K562 (cell line): ENCODE measurements around the gene PPP1R12B. TPM values are rescaled to one million over a fixed set of nuclear protein-coding genes. Genes with fewer than 3 reads are reported as not detected.

Experiments
- ATAC-seq: fragments of 200-7000 bp; cut with Tn5 transposase; 3 replicates; pipeline ENCODE4 v1.9.1; 2020; ENCODE audit warnings: moderate library complexity
- BruUV-seq: library from RNA; stranded (reverse); fragments of 400-500 nt; replicated peaks from 2 replicates; lab custom pipeline; 2021; lab: Mats Ljungman, UMichigan
- CTCF ChIA-PET: fragments of 300-600 bp; formaldehyde crosslinking; extraction: SDS; loops from one replicate; lab custom pipeline; 2021; ENCODE audit warnings: low intra/inter-chr PET ratio; lab: Yijun Ruan, JAX
- POLR2A ChIA-PET: fragments of 300-600, 350-650 bp; sonication (Branson Sonifier 250); formaldehyde crosslinking; extraction: SDS; loops from one replicate; lab custom pipeline; 2021; ENCODE audit warnings: antibody characterized with exemption, inconsistent platforms; lab: Yijun Ruan, JAX
- DNase-seq, 4 experiments: peaks; one replicate each; pipeline versions ENCODE4 v3.0.0 to v3.0.0-alpha.2; 2011 to 2018; ENCODE audit warnings: low spot score in 3 of 4, mixed read lengths in 3 of 4; ENCODE audit errors: extremely low read depth in 1 of 4
- FAIRE-seq: peaks from 2 replicates; lab custom pipeline; 2011; peaks lifted over from hg19 to GRCh38; lab: Jason Lieb, UNC
- H2AFZ ChIP-seq: 2 replicates; pipeline ENCODE4 v1.6.0; 2011; ENCODE audit warnings: low read depth, low read length, control low read depth, inconsistent platforms
- H3K27ac ChIP-seq: fragments of 200-600 bp; 3 replicates; pipeline ENCODE4 v1.8.0; 2011; ENCODE audit warnings: low read depth, mild to moderate bottlenecking, control low read depth, inconsistent platforms, low read length, moderate library complexity, mixed read lengths; ENCODE audit errors: extremely low read depth
- H3K27me3 ChIP-seq, 2 experiments: fragments of 300-600 bp in 1 of 2; 2 replicates in 1 of 2; 3 replicates in 1 of 2; pipeline versions ENCODE4 v1.6.0 to v1.8.0; 2011; ENCODE audit warnings: inconsistent platforms in 2 of 2, low read length in 2 of 2, mild to moderate bottlenecking in 1 of 2, mixed read lengths in 1 of 2, moderate library complexity in 1 of 2; ENCODE audit not compliant: control insufficient read depth in 2 of 2, insufficient read depth in 2 of 2
- H3K36me3 ChIP-seq: fragments of 300-600 bp; 3 replicates; pipeline ENCODE4 v1.8.0; 2011; ENCODE audit warnings: mild to moderate bottlenecking, low read length, inconsistent platforms; ENCODE audit not compliant: control insufficient read depth, insufficient read depth
- H3K4me1 ChIP-seq, 2 experiments: fragments of 200-600 bp in 1 of 2; replicated peaks in 1 of 2; 2 replicates in 1 of 2; 3 replicates in 1 of 2; pipeline versions ENCODE4 v1.5.1 to v1.8.0; 2011; ENCODE audit warnings: inconsistent platforms in 2 of 2, low read length in 2 of 2, mild to moderate bottlenecking in 1 of 2, mixed read lengths in 1 of 2, moderate library complexity in 1 of 2; ENCODE audit not compliant: control insufficient read depth in 2 of 2, insufficient read depth in 2 of 2
- H3K4me2 ChIP-seq: 2 replicates; pipeline ENCODE4 v1.6.1; 2011; ENCODE audit warnings: low read length, control low read depth, inconsistent platforms, mixed read lengths; ENCODE audit not compliant: insufficient read depth
- H3K4me3 ChIP-seq: fragments of 200-600 bp; sonication (generic), shearing (Covaris generic); 2 replicates; pipeline ENCODE4 v1.5.1; 2016; ENCODE audit warnings: control low read depth, inconsistent platforms
- H3K79me2 ChIP-seq: fragments of 200-600 bp; 3 replicates; pipeline ENCODE4 v1.8.0; 2011; ENCODE audit warnings: low read length, inconsistent platforms; ENCODE audit not compliant: control insufficient read depth, insufficient read depth
- H3K9ac ChIP-seq, 2 experiments: 2 replicates each; pipeline versions ENCODE4 v1.6.0 to v1.6.1; 2011; ENCODE audit warnings: low read depth in 2 of 2, low read length in 2 of 2, control low read depth in 1 of 2, inconsistent platforms in 1 of 2, mild to moderate bottlenecking in 1 of 2, mixed read lengths in 1 of 2; ENCODE audit not compliant: insufficient read depth in 1 of 2
- H3K9me1 ChIP-seq: one replicate; pipeline ENCODE4 v1.6.0; 2011; ENCODE audit warnings: inconsistent platforms, mild to moderate bottlenecking, low read length, moderate library complexity; ENCODE audit not compliant: control insufficient read depth, insufficient read depth
- H3K9me3 ChIP-seq: replicated peaks from 2 replicates; pipeline ENCODE4 v1.5.1; 2011; ENCODE audit warnings: low read depth, low read length, inconsistent platforms; ENCODE audit not compliant: control insufficient read depth, insufficient read depth
- H4K20me1 ChIP-seq: replicated peaks from 2 replicates; pipeline ENCODE4 v1.6.1; 2011; ENCODE audit warnings: low read length, inconsistent platforms, mixed read lengths; ENCODE audit not compliant: control insufficient read depth, insufficient read depth
- JUNB ChIP-seq: fragments of 450-650 bp; formaldehyde crosslinking; conservative IDR thresholded peaks from 2 replicates; pipeline ENCODE4 v1.4.0; 2020; ENCODE audit warnings: mild to moderate bottlenecking
- KDM4B ChIP-seq, 2 experiments: fragments of 450-650 bp in 1 of 2; sonication (generic) in 1 of 2; IDR thresholded peaks; 2 replicates each; pipeline ENCODE4 v1.6.1; 2016 to 2017; ENCODE audit warnings: borderline replicate concordance in 2 of 2, antibody characterized with exemption in 1 of 2, low read depth in 1 of 2, mild to moderate bottlenecking in 1 of 2
- MCM5 ChIP-seq: fragments of 450-650 bp; IDR thresholded peaks from 2 replicates; pipeline ENCODE4 v1.6.1; 2016; ENCODE audit warnings: low read depth
- NFXL1 ChIP-seq: fragments of 450-650 bp; formaldehyde crosslinking; IDR thresholded peaks from 2 replicates; pipeline ENCODE4 v1.4.0; 2021; ENCODE audit warnings: mild to moderate bottlenecking
- PCBP2 ChIP-seq: fragments of 200-400 bp; formaldehyde crosslinking; IDR thresholded peaks from 2 replicates; pipeline ENCODE4 v1.6.1; 2018; ENCODE audit warnings: low read length, low read depth, mild to moderate bottlenecking, moderate library complexity; ENCODE audit not compliant: poor library complexity, severe bottlenecking
- PML ChIP-seq: IDR thresholded peaks from 2 replicates; pipeline ENCODE4 v1.6.1; 2012; ENCODE audit warnings: low read length, inconsistent platforms
- RBBP5 ChIP-seq: fragments of 200-600 bp; sonication (generic); IDR thresholded peaks from 2 replicates; pipeline ENCODE4 v1.6.1; 2012; ENCODE audit warnings: borderline replicate concordance, mild to moderate bottlenecking, low read length, control low read depth, inconsistent platforms; ENCODE audit not compliant: insufficient read depth, poor library complexity, severe bottlenecking
- TCFL5 ChIP-seq: fragments of 250-450 bp; sonication (Bioruptor Pico); conservative IDR thresholded peaks from 2 replicates; pipeline ENCODE4 v1.6.1; 2021; ENCODE audit warnings: mild to moderate bottlenecking, moderate library complexity, matching md5 sums
- ZNF146 ChIP-seq: IDR thresholded peaks from one replicate; pipeline ENCODE4 v1.6.1; 2018; ENCODE audit warnings: missing compliant biosample characterization; ENCODE audit not compliant: unreplicated experiment
- ZNF253 ChIP-seq: fragments of 250-450 bp; sonication (Bioruptor Pico); conservative IDR thresholded peaks from 2 replicates; pipeline ENCODE4 v1.6.1; 2021; ENCODE audit warnings: mild to moderate bottlenecking
- WGBS: fragments of 100-300 bp; shearing (Covaris generic); methylation state at CpG from one replicate; pipeline ENCODE4 v1.1.6; 2016; ENCODE audit warnings: low coverage, mixed read lengths; ENCODE audit not compliant: insufficient coverage; ENCODE audit errors: missing lambda C conversion rate; 5-methylcytosine and 5-hydroxymethylcytosine counted together
- in situ Hi-C: fragments of 300-500 bp; cut with MboI; formaldehyde crosslinking; loops from 4 replicates; pipeline ENCODE4 v1.15.0; 2018; ENCODE audit warnings: inconsistent platforms, mixed read lengths
- intact Hi-C: fragments of 100-400 bp; cut with micrococcal nuclease; formaldehyde crosslinking; loops from 2 replicates; pipeline ENCODE4 v1.14.2; 2022
- polyA plus RNA-seq, 8 experiments: library from polyadenylated mRNA; depleted of rRNA in 4 of 8; stranded (reverse) in 5 of 8; unstranded in 3 of 8; fragments of >200 nt; fragmentation: Nextera tagmentation in 2 of 8; fragmentation: Illumina TruSeq in 1 of 8; extraction: Ambion mirVana in 2 of 8; extraction: Trizol in 1 of 8; gene quantifications; 2 replicates each; pipeline versions ENCODE4 v1.2.1 to v1.2.3, GENCODE V29; 2011 to 2014; ENCODE audit warnings: inconsistent platforms in 1 of 8, missing spikeins in 1 of 8
- total RNA-seq, 7 experiments: library from RNA; depleted of rRNA in 6 of 7; stranded (reverse); fragments of >200 nt in 6 of 7; fragmentation: Illumina TruSeq in 2 of 7; extraction: Trizol in 2 of 7; gene quantifications; 2 replicates each; pipeline versions ENCODE4 v1.2.1 to v1.2.3, GENCODE V29; 2011 to 2021; ENCODE audit warnings: low replicate concordance in 1 of 7
- TF ChIP-seq, protein P1 (sequence below): IDR thresholded peaks from 3 replicates; pipeline ENCODE4 v1.6.1; 2011; ENCODE audit warnings: borderline replicate concordance, mild to moderate bottlenecking; ENCODE audit not compliant: insufficient read length, insufficient read depth
- TF ChIP-seq, protein P2 (sequence below): fragments of 450-650 bp; formaldehyde crosslinking; IDR thresholded peaks from 2 replicates; pipeline ENCODE4 v1.4.0; 2020; ENCODE audit warnings: mild to moderate bottlenecking, moderate library complexity
- TF ChIP-seq, protein P3 (sequence below): sonication (generic); IDR thresholded peaks from 2 replicates; pipeline ENCODE4 v1.6.1; 2016
- TF ChIP-seq, protein P4 (sequence below): fragments of 450-650 bp; formaldehyde crosslinking; IDR thresholded peaks from 2 replicates; pipeline ENCODE4 v1.4.0; 2020; ENCODE audit warnings: mild to moderate bottlenecking, moderate library complexity
- TF ChIP-seq, protein P5 (sequence below): sonication (generic); formaldehyde crosslinking; IDR thresholded peaks from 2 replicates; pipeline ENCODE4 v1.8.1; 2023; ENCODE audit warnings: mild to moderate bottlenecking, missing genetic modification reagents, moderate library complexity

The PPP1R12B gene
- total and polyA plus RNA-seq, 9 of the 15 experiments (the other 6 are each of a cell fraction or from before 2014, with no cell fraction given), result 0.73 to 16.9 (median 13.6) TPM

DNA sequence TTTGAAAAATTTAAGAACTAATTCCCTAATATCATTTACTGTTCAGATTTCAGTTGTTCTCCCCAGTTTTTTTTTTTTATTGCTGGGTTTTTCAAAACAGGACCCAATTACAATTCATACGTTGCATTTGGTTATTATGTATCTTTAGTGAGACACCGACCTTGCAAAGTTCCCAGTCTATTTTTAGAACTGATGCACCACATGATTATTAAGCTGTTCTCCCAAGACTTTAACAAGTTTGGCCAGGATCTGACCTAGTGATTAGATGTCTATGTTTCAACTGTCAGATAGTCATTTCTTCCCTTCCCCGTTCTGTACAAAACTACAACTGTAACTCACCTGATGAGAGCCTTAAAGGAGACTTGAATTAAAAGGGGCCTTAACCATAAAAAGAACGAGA lies 14.6 kb upstream of the PPP1R12B start:
- Histone ChIP-seq H3K27me3 (no peaks in the 10 kb centered on the region), H3K27ac (no peak overlapping the region), H4K20me1 (0 out of 2 replicates have a peak, but pooled peaks cover 4% of the 10 kb centered on the region), H3K9ac (no peak overlapping the region), H3K36me3 (peaks cover 78% of the 10 kb centered on the region), H3K9me3 (no peaks in the 10 kb centered on the region), H3K4me3 (no peak overlapping the region), H2AFZ (no peak overlapping the region), H3K4me2 (no peak overlapping the region), H3K9me1 (no peaks in the 10 kb centered on the region), H3K79me2 (peaks cover 34% of the 10 kb centered on the region), H3K4me1 (no peaks in the 10 kb centered on the region)
- FAIRE-seq (no peak), DNase-seq (no peak), ATAC-seq (no peak)
- ChIA-PET CTCF (no interaction called here), POLR2A (interaction anchor here (0.6 to 1.1 kb wide), 3 partner anchors 8 to 16 kb away, joined by 3 to 4 read pairs (median 4); no protein-coding TSS in a partner anchor)
- 73% methylated on average over 4 of the region's 4 CpGs for WGBS
- intact Hi-C loops, result no loop called here
- no TSS peak for BruUV-seq
- in situ Hi-C loops, result no loop called here
- TF ChIP-seq, protein P1, sequence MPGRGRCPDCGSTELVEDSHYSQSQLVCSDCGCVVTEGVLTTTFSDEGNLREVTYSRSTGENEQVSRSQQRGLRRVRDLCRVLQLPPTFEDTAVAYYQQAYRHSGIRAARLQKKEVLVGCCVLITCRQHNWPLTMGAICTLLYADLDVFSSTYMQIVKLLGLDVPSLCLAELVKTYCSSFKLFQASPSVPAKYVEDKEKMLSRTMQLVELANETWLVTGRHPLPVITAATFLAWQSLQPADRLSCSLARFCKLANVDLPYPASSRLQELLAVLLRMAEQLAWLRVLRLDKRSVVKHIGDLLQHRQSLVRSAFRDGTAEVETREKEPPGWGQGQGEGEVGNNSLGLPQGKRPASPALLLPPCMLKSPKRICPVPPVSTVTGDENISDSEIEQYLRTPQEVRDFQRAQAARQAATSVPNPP, result no peak
- TF ChIP-seq PCBP2, result no peak
- TF ChIP-seq, protein P2, sequence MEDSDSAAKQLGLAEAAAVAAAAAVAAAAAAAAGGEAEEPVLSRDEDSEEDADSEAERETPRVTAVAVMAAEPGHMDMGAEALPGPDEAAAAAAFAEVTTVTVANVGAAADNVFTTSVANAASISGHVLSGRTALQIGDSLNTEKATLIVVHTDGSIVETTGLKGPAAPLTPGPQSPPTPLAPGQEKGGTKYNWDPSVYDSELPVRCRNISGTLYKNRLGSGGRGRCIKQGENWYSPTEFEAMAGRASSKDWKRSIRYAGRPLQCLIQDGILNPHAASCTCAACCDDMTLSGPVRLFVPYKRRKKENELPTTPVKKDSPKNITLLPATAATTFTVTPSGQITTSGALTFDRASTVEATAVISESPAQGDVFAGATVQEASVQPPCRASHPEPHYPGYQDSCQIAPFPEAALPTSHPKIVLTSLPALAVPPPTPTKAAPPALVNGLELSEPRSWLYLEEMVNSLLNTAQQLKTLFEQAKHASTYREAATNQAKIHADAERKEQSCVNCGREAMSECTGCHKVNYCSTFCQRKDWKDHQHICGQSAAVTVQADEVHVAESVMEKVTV (CRISPR knock-in tag), result no peak
- no peak for TF ChIP-seq TCFL5 (CRISPR knock-in tag)
- no peak for TF ChIP-seq PML
- TF ChIP-seq MCM5, result no peak
- TF ChIP-seq, protein P3, sequence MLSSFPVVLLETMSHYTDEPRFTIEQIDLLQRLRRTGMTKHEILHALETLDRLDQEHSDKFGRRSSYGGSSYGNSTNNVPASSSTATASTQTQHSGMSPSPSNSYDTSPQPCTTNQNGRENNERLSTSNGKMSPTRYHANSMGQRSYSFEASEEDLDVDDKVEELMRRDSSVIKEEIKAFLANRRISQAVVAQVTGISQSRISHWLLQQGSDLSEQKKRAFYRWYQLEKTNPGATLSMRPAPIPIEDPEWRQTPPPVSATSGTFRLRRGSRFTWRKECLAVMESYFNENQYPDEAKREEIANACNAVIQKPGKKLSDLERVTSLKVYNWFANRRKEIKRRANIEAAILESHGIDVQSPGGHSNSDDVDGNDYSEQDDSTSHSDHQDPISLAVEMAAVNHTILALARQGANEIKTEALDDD, result no peak
- no peak for TF ChIP-seq ZNF146 (CRISPR knock-in tag)
- TF ChIP-seq JUNB, result no peak
- no peak for TF ChIP-seq NFXL1 (CRISPR knock-in tag)
- no peak for TF ChIP-seq KDM4B (IDR thresholded peaks at IDR 0.05; ENCODE audit: borderline replicate concordance in 2 of 2, low read depth in 1 of 2)
- no peak for TF ChIP-seq ZNF253 (CRISPR knock-in tag)
- no peak for TF ChIP-seq RBBP5
- TF ChIP-seq, protein P4, sequence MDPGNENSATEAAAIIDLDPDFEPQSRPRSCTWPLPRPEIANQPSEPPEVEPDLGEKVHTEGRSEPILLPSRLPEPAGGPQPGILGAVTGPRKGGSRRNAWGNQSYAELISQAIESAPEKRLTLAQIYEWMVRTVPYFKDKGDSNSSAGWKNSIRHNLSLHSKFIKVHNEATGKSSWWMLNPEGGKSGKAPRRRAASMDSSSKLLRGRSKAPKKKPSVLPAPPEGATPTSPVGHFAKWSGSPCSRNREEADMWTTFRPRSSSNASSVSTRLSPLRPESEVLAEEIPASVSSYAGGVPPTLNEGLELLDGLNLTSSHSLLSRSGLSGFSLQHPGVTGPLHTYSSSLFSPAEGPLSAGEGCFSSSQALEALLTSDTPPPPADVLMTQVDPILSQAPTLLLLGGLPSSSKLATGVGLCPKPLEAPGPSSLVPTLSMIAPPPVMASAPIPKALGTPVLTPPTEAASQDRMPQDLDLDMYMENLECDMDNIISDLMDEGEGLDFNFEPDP (CRISPR knock-in tag), result no peak
- TF ChIP-seq, protein P5, sequence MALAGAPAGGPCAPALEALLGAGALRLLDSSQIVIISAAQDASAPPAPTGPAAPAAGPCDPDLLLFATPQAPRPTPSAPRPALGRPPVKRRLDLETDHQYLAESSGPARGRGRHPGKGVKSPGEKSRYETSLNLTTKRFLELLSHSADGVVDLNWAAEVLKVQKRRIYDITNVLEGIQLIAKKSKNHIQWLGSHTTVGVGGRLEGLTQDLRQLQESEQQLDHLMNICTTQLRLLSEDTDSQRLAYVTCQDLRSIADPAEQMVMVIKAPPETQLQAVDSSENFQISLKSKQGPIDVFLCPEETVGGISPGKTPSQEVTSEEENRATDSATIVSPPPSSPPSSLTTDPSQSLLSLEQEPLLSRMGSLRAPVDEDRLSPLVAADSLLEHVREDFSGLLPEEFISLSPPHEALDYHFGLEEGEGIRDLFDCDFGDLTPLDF (CRISPR knock-in tag), result no peak
